HCT116 (cell line): ENCODE data around the gene AAMP. TPM values are rescaled to one million over a fixed set of nuclear protein-coding genes. Genes with fewer than 3 reads are reported as not detected.

ENCODE experiments used
- ATAC-seq: fragments of 200-7000 bp; cut with Tn5 transposase; 2 replicates; pipeline ENCODE4 v1.9.1; 2020; ENCODE audit warnings: mild to moderate bottlenecking, moderate library complexity
- BruUV-seq: library from RNA; stranded (reverse); fragments of 400-500 nt; replicated peaks from 2 replicates; lab custom pipeline; 2021; lab: Mats Ljungman, UMichigan
- CTCF ChIA-PET: fragments of 300-600 bp; sonication (Branson Sonifier 250); formaldehyde crosslinking; loops from one replicate; lab custom pipeline; 2021; ENCODE audit warnings: antibody characterized with exemption; lab: Charles Lee
- POLR2A ChIA-PET: fragments of 300-600, 350-600 bp; sonication (Branson Sonifier 250); formaldehyde crosslinking; loops from one replicate; lab custom pipeline; 2021; ENCODE audit warnings: antibody characterized with exemption; lab: Charles Lee
- RAD21 ChIA-PET, 2 experiments: fragments of 300-600 bp; sonication (Branson Sonifier 250); formaldehyde crosslinking; loops; one replicate each; lab custom pipeline; 2023; ENCODE audit warnings: low total read pairs in 2 of 2; ENCODE audit not compliant: uncharacterized antibody in 2 of 2, unreplicated experiment in 2 of 2, low non-redundant PET in 1 of 2; lab: Charles Lee
- DNase-seq: peaks from one replicate; pipeline ENCODE4 v3.0.0-alpha.2; 2010; ENCODE audit warnings: low read depth, low spot score
- H2AFZ ChIP-seq: fragments of 200-600 bp; shearing (Covaris generic), sonication (generic); 2 replicates; pipeline ENCODE4 v1.6.1; 2017; ENCODE audit warnings: low read depth, mixed run types, mixed read lengths, antibody characterized with exemption, low read length; ENCODE audit not compliant: poor library complexity, severe bottlenecking
- H3K27ac ChIP-seq: 2 replicates; pipeline ENCODE4 v1.5.1; 2012; ENCODE audit warnings: low read depth, low read length
- H3K27me3 ChIP-seq: fragments of 200-600 bp; sonication (generic); 2 replicates; pipeline ENCODE4 v1.6.1; 2016; ENCODE audit warnings: mixed run types, low read length, mixed read lengths; ENCODE audit not compliant: insufficient read depth
- H3K36me3 ChIP-seq, 2 experiments: fragments of 200-500 bp in 1 of 2; fragments of 200-600 bp in 1 of 2; sonication (Bioruptor generic) in 1 of 2; sonication (generic) in 1 of 2; 2 replicates each; pipeline versions ENCODE4 v1.5.1 to v1.6.1; 2014 to 2016; ENCODE audit warnings: low read length in 2 of 2, inconsistent platforms in 1 of 2, mixed read lengths in 1 of 2, mixed run types in 1 of 2; ENCODE audit not compliant: insufficient read depth in 2 of 2, control insufficient read depth in 1 of 2
- H3K4me1 ChIP-seq, 2 experiments: fragments of 200-600 bp in 1 of 2; sonication (generic) in 1 of 2; 2 replicates each; pipeline versions ENCODE4 v1.5.1 to v1.6.1; 2012 to 2017; ENCODE audit warnings: low read length in 2 of 2, inconsistent platforms in 1 of 2, mild to moderate bottlenecking in 1 of 2, mixed read lengths in 1 of 2, mixed run types in 1 of 2, moderate library complexity in 1 of 2; ENCODE audit not compliant: insufficient read depth in 2 of 2, control insufficient read depth in 1 of 2
- H3K4me2 ChIP-seq: fragments of 200-600 bp; sonication (generic); 2 replicates; pipeline ENCODE4 v1.6.1; 2017; ENCODE audit warnings: mixed run types, low read length, mixed read lengths
- H3K4me3 ChIP-seq, 2 experiments: fragments of 200-600 bp in 1 of 2; sonication (generic) in 1 of 2; replicated peaks in 1 of 2; 2 replicates each; pipeline ENCODE4 v1.5.1; 2011 to 2016; ENCODE audit warnings: low read length in 2 of 2, control low read depth in 1 of 2, low read depth in 1 of 2, mild to moderate bottlenecking in 1 of 2, mixed read lengths in 1 of 2, mixed run types in 1 of 2
- H3K79me2 ChIP-seq: fragments of 200-600 bp; sonication (generic); 2 replicates; pipeline ENCODE4 v1.6.1; 2017; ENCODE audit warnings: mild to moderate bottlenecking, mixed run types, low read length, moderate library complexity, mixed read lengths; ENCODE audit not compliant: insufficient read depth
- H3K9ac ChIP-seq: fragments of 200-600 bp; sonication (generic); 2 replicates; pipeline ENCODE4 v1.6.1; 2016; ENCODE audit warnings: low read length, mixed read lengths
- H3K9me2 ChIP-seq: fragments of 200-600 bp; sonication (generic), shearing (Covaris generic); 2 replicates; pipeline ENCODE4 v1.6.1; 2017; ENCODE audit warnings: mixed run types, mild to moderate bottlenecking, moderate library complexity; ENCODE audit not compliant: insufficient read depth
- H3K9me3 ChIP-seq, 2 experiments: fragments of 200-500 bp in 1 of 2; fragments of 200-600 bp in 1 of 2; sonication (Bioruptor generic) in 1 of 2; sonication (generic) in 1 of 2; 2 replicates each; pipeline ENCODE4 v1.6.1; 2014 to 2017; ENCODE audit warnings: low read length in 2 of 2, mixed read lengths in 2 of 2, inconsistent platforms in 1 of 2, low read depth in 1 of 2, mild to moderate bottlenecking in 1 of 2, mixed run types in 1 of 2, moderate library complexity in 1 of 2; ENCODE audit not compliant: control insufficient read depth in 1 of 2, insufficient read depth in 1 of 2
- H4K20me1 ChIP-seq: fragments of 200-600 bp; sonication (generic), shearing (Covaris generic); 2 replicates; pipeline ENCODE4 v1.6.1; 2017; ENCODE audit warnings: mixed run types, mild to moderate bottlenecking, moderate library complexity; ENCODE audit not compliant: insufficient read depth
- ATF3 ChIP-seq: IDR thresholded peaks from 2 replicates; pipeline ENCODE4 v1.6.1; 2012
- CEBPB ChIP-seq: IDR thresholded peaks from 2 replicates; pipeline ENCODE4 v1.6.1; 2012; ENCODE audit warnings: low read depth
- EZH2 ChIP-seq: fragments of 200-600 bp; sonication (generic); IDR thresholded peaks from 2 replicates; pipeline ENCODE4 v1.6.1; 2017; ENCODE audit warnings: antibody characterized with exemption, mixed run types
- EZH2phosphoT487 ChIP-seq: fragments of 200-600 bp; IDR thresholded peaks from 2 replicates; pipeline ENCODE4 v1.6.1; 2018; ENCODE audit warnings: antibody characterized with exemption, borderline replicate concordance
- POLR2A ChIP-seq: IDR thresholded peaks from 2 replicates; pipeline ENCODE4 v1.7.0; 2011; ENCODE audit warnings: borderline replicate concordance; ENCODE audit not compliant: insufficient read depth, insufficient read length; ENCODE audit errors: extremely low read depth
- RAD21 ChIP-seq: IDR thresholded peaks from 2 replicates; pipeline ENCODE4 v1.6.1; 2012; ENCODE audit warnings: low read depth, mild to moderate bottlenecking
- REST ChIP-seq: IDR thresholded peaks from 2 replicates; pipeline ENCODE4 v1.6.1; 2012; ENCODE audit warnings: low read depth
- TCF7L2 ChIP-seq: IDR thresholded peaks from 2 replicates; pipeline ENCODE4 v1.7.0; 2011; ENCODE audit warnings: borderline replicate concordance, inconsistent platforms; ENCODE audit not compliant: insufficient read depth, insufficient read length; ENCODE audit errors: extremely low read depth
- intact Hi-C: fragments of 100-400 bp; cut with micrococcal nuclease; formaldehyde crosslinking; loops from 2 replicates; pipeline ENCODE4 v1.10.0; 2022
- total RNA-seq: library from RNA; stranded (reverse); gene quantifications from one replicate; pipeline ENCODE4 v1.2.1, GENCODE V29; 2021; ENCODE audit not compliant: unreplicated experiment

Gene AAMP
- total RNA-seq, 1 experiment from 2014 or later: 111 TPM

- ChIA-PET POLR2A (no interaction called here), RAD21 (no interaction called here), CTCF (interaction anchor here (0.7 to 0.8 kb wide), 2 partner anchors 11 to 444 kb away, joined by 3 to 4 read pairs; no protein-coding TSS in a partner anchor)
- Histone ChIP-seq H4K20me1 (no peaks in the 10 kb centered on the region), H2AFZ (no peak overlapping the region), H3K79me2 (peaks cover 57% of the 10 kb centered on the region), H3K27me3 (no peaks in the 10 kb centered on the region), H3K9ac (no peak overlapping the region), H3K27ac (peak overlapping the region; percentile 59; the same call in 1 of the 2 replicates), H3K9me3 (no peaks in the 10 kb centered on the region), H3K9me2 (no peaks in the 10 kb centered on the region), H3K4me2 (peak overlapping the region; percentile 50), H3K4me3 (no peak overlapping the region), H3K36me3 (peaks cover 49 to 55% of the 10 kb centered on the region in 2 experiments; a peak in 3 of 4 replicates), H3K4me1 (peaks cover 26 to 30% of the 10 kb centered on the region in 2 experiments)
- no TSS peak for BruUV-seq
- peak; percentile 30; the same call in 1 of the 2 replicates for ATAC-seq
- intact Hi-C loops: no loop called here
- TF ChIP-seq POLR2A: no peak
- no peak for TF ChIP-seq EZH2
- TF ChIP-seq TCF7L2: no peak
- no peak for TF ChIP-seq RAD21
- no peak for TF ChIP-seq REST
- no peak for TF ChIP-seq EZH2phosphoT487
- no peak for TF ChIP-seq CEBPB
- TF ChIP-seq ATF3: no peak
- no peak for DNase-seq
Observed at GRCh38 chr2:218229851-218230250, 40.1 kb downstream of the AAMP start.
